ENCODE measurements around the gene ZFR2.
"Not testable (repeated sequence)": the region's sequence is repeated elsewhere in the genome, so short reads cannot be mapped to it uniquely, and the experiment has no call there.

The ZFR2 gene

GRCh38 chr19:3762130-3762473 lies 106.7 kb downstream of the ZFR2 start (continued):
- TF ChIP-seq GLIS3 (CRISPR knock-in tag; IDR thresholded peaks at IDR 0.05) (no peak), BACH2 (CRISPR knock-in tag; IDR thresholded peaks at IDR 0.05; ENCODE audit: borderline replicate concordance) (no peak), TSHZ2 (CRISPR knock-in tag; IDR thresholded peaks at IDR 0.05) (no peak), ISL1 (CRISPR knock-in tag; IDR thresholded peaks at IDR 0.05) (no peak), ARNTL (CRISPR knock-in tag; IDR thresholded peaks at IDR 0.05; ENCODE audit: borderline replicate concordance, low read depth) (no peak), POU6F1 (CRISPR knock-in tag; IDR thresholded peaks at IDR 0.05; ENCODE audit: borderline replicate concordance, low read depth) (no peak)

GRCh38 chr19:3761382-3762129 lies 107.3 kb downstream of the ZFR2 start, which contains the start of gene APBA3:
Gene APBA3, minus strand, starts transcription at chr19:3761692. Its CDS starts 1,428 bp downstream, at chr19:3760264.
- ATAC-seq = peak; percentile 67
- TF ChIP-seq SNAI2 (CRISPR knock-in tag; IDR thresholded peaks at IDR 0.05) (peak; percentile 12; the same call in 1 of the 2 replicates), ZFP3 (CRISPR knock-in tag; IDR thresholded peaks at IDR 0.05) (no peak)

GRCh38 chr19:3760871-3761361 lies 107.9 kb downstream of the ZFR2 start:
- TF ChIP-seq ZNF565 (CRISPR knock-in tag; conservative IDR thresholded peaks at IDR 0.05; ENCODE audit: low read depth) (no peak), ZC3H10 (CRISPR knock-in tag; IDR thresholded peaks at IDR 0.05) (no peak), CREB5 (CRISPR knock-in tag; IDR thresholded peaks at IDR 0.05; ENCODE audit: low read depth) (no peak)
- no peak for ATAC-seq

- no peak for TF ChIP-seq BACH2 (CRISPR knock-in tag; IDR thresholded peaks at IDR 0.05; ENCODE audit: borderline replicate concordance)
- no peak for TF ChIP-seq ZFP30 (CRISPR knock-in tag; IDR thresholded peaks at IDR 0.05)
- TF ChIP-seq CSRNP3 (CRISPR knock-in tag; IDR thresholded peaks at IDR 0.05) = no peak
- no peak for TF ChIP-seq ZNF8 (CRISPR knock-in tag; IDR thresholded peaks at IDR 0.05)
- no peak for TF ChIP-seq SNAI2 (CRISPR knock-in tag; IDR thresholded peaks at IDR 0.05)
- no peak for TF ChIP-seq PATZ1 (CRISPR knock-in tag; IDR thresholded peaks at IDR 0.05; ENCODE audit: borderline replicate concordance)
- no peak for ATAC-seq
Measured at GRCh38 chr19:3759482-3760254, 109.2 kb downstream of the ZFR2 start.

GRCh38 chr19:3758297-3758696 lies 110.5 kb downstream of the ZFR2 start:
- ATAC-seq = not testable (repeated sequence)

- not testable (repeated sequence) for ATAC-seq
Measured at GRCh38 chr19:3757705-3758104, 111.1 kb downstream of the ZFR2 start.

All from SK-N-SH treated with all-trans-retinoic acid at 6 μM for 48 hours (cell line).